Activated CD8-positive, alpha-beta memory T cell treated with anti-CD3 and anti-CD28 coated beads for 36 hours (primary cell): ENCODE results near the gene MAP4K1. TPM values are rescaled to one million over a fixed set of nuclear protein-coding genes. Genes with fewer than 3 reads are reported as not detected.
"Not testable (repeated sequence)": the region's sequence is repeated elsewhere in the genome, so short reads cannot be mapped to it uniquely, and the experiment has no call there.

Source experiments
- CTCF ChIA-PET: fragments of 350-600 bp; sonication (Branson Sonifier 250); formaldehyde crosslinking; loops from one replicate; lab custom pipeline; 2021; ENCODE audit warnings: antibody characterized with exemption; lab: Charles Lee
- POLR2A ChIA-PET: fragments of 350-600 bp; sonication (Branson Sonifier 250); formaldehyde crosslinking; loops from one replicate; lab custom pipeline; 2021; ENCODE audit warnings: antibody characterized with exemption; lab: Charles Lee
- total RNA-seq, 2 experiments: library from RNA; stranded (reverse); gene quantifications; one replicate each; pipeline ENCODE4 v1.2.3, GENCODE V29; 2021

MAP4K1 gene
- total RNA-seq, 2 experiments from 2014 or later, result 159 to 165 TPM

- CTCF ChIA-PET, result interaction anchor here (0.7 to 4.8 kb wide), 19 partner anchors 9 to 296 kb away, joined by 3 to 34 read pairs (median 7); partner anchors contain the start of genes ACTN4, EIF3K, FAM98C and MAP4K1
- POLR2A ChIA-PET, result interaction anchor here (0.6 kb wide), 1 partner anchor 75 kb away, joined by 6 read pairs; no protein-coding TSS in a partner anchor
These were observed 18.0 kb upstream of the MAP4K1 start for GRCh38 chr19:38635483-38636399.

- ChIA-PET POLR2A (interaction anchor here (0.6 to 0.8 kb wide), 3 partner anchors 24 to 88 kb away, joined by 3 to 6 read pairs (median 4); no protein-coding TSS in a partner anchor), CTCF (interaction anchor here (0.7 to 4.8 kb wide), 24 partner anchors 10 to 354 kb away, joined by 3 to 34 read pairs (median 6); partner anchors contain the start of genes ACTN4, EIF3K, FAM98C and MAP4K1)
These were observed 17.2 kb upstream of the MAP4K1 start for GRCh38 chr19:38634757-38635482.

GRCh38 chr19:38632476-38633213 lies 14.9 kb upstream of the MAP4K1 start:
- CTCF ChIA-PET, result interaction anchor here (0.5 to 4.8 kb wide), 3 partner anchors 14 to 117 kb away, joined by 4 to 34 read pairs (median 30); partner anchors contain the start of genes EIF3K and MAP4K1
- POLR2A ChIA-PET, result no interaction called here

GRCh38 chr19:38631811-38632475 lies 14.2 kb upstream of the MAP4K1 start:
- POLR2A ChIA-PET, result not testable (repeated sequence)
- CTCF ChIA-PET, result interaction anchor here (0.5 kb wide), 1 partner anchor 33 kb away, joined by 4 read pairs; no protein-coding TSS in a partner anchor

GRCh38 chr19:38631301-38631700 lies 13.5 kb upstream of the MAP4K1 start:
- POLR2A ChIA-PET, CTCF ChIA-PET: not testable (repeated sequence)

- POLR2A ChIA-PET, result no interaction called here
- CTCF ChIA-PET, result interaction anchor here (0.7 kb wide), 1 partner anchor 9 kb away, joined by 4 read pairs; no protein-coding TSS in a partner anchor
These were observed 11.8 kb upstream of the MAP4K1 start for GRCh38 chr19:38629568-38629967.

GRCh38 chr19:38626401-38626800 lies 8.6 kb upstream of the MAP4K1 start:
- CTCF ChIA-PET, result interaction anchor here (3.1 kb wide), 1 partner anchor 8 kb away, joined by 13 read pairs; no protein-coding TSS in a partner anchor
- POLR2A ChIA-PET, result interaction anchor here (0.6 kb wide), 1 partner anchor 739 kb away, joined by 5 read pairs; no protein-coding TSS in a partner anchor

- CTCF ChIA-PET, result interaction anchor here (0.7 to 3.1 kb wide), 2 partner anchors 10 to 222 kb away, joined by 4 to 13 read pairs; partner anchors contain the start of gene FAM98C
- POLR2A ChIA-PET, result no interaction called here
These were observed 7.1 kb upstream of the MAP4K1 start for GRCh38 chr19:38624822-38625221.

GRCh38 chr19:38619361-38620174 lies 1.8 kb upstream of the MAP4K1 start:
- CTCF ChIA-PET, result interaction anchor here (1.0 to 5.2 kb wide), 6 partner anchors 16 to 217 kb away, joined by 3 to 34 read pairs (median 4); partner anchors contain the start of genes ACTN4 and FAM98C
- POLR2A ChIA-PET, result interaction anchor here (0.6 to 1.1 kb wide), 2 partner anchors 81 to 348 kb away, joined by 3 to 4 read pairs; no protein-coding TSS in a partner anchor

- POLR2A ChIA-PET, result interaction anchor here (0.6 to 1.2 kb wide), 4 partner anchors 15 to 349 kb away, joined by 3 to 4 read pairs (median 4); partner anchors contain the start of gene ACTN4
- CTCF ChIA-PET, result interaction anchor here (1.0 to 5.2 kb wide), 6 partner anchors 17 to 216 kb away, joined by 3 to 34 read pairs (median 4); partner anchors contain the start of genes ACTN4 and FAM98C
These were observed 1.0 kb upstream of the MAP4K1 start, which contains the start of gene EIF3K for GRCh38 chr19:38618590-38619360. Gene EIF3K, plus strand, starts transcription at chr19:38619188. Its CDS starts 81 bp downstream, at chr19:38619269.

GRCh38 chr19:38617283-38617763 lies 430 bp downstream of the MAP4K1 start:
- CTCF ChIA-PET, result interaction anchor here (1.1 to 5.2 kb wide), 4 partner anchors 10 to 214 kb away, joined by 3 to 34 read pairs (median 6); partner anchors contain the start of gene FAM98C
- POLR2A ChIA-PET, result interaction anchor here (0.5 to 0.6 kb wide), 2 partner anchors 17 to 78 kb away, joined by 5 to 8 read pairs; no protein-coding TSS in a partner anchor

- ChIA-PET POLR2A (no interaction called here), CTCF (interaction anchor here (0.5 to 5.2 kb wide), 5 partner anchors 19 to 366 kb away, joined by 3 to 34 read pairs (median 3); no protein-coding TSS in a partner anchor)
These were observed 1.5 kb downstream of the MAP4K1 start for GRCh38 chr19:38616265-38616664.

- ChIA-PET POLR2A (no interaction called here), CTCF (interaction anchor here (0.7 to 1.2 kb wide), 3 partner anchors 54 to 211 kb away, joined by 3 to 7 read pairs (median 3); no protein-coding TSS in a partner anchor)
These were observed 2.7 kb downstream of the MAP4K1 start for GRCh38 chr19:38615007-38615581.

- ChIA-PET CTCF (no interaction called here), POLR2A (no interaction called here)
These were observed 3.5 kb downstream of the MAP4K1 start for GRCh38 chr19:38614289-38614688.

- ChIA-PET CTCF (no interaction called here), POLR2A (no interaction called here)
These were observed 11.6 kb downstream of the MAP4K1 start for GRCh38 chr19:38606131-38606530.
